Measurements from ENCODE around the gene SMIM28.
"Not testable (repeated sequence)": the region's sequence is repeated elsewhere in the genome, so short reads cannot be mapped to it uniquely, and the experiment has no call there.

SMIM28 gene

GRCh38 chr6:138346302-138347195, 31.2 kb upstream of the SMIM28 start:
- TF ChIP-seq CTCF (IDR thresholded peaks at IDR 0.05; ENCODE audit: low read depth, low read length, missing control alignments): no peak
- no peak for DNase-seq (ENCODE audit: low read depth)
- H3K4me3 ChIP-seq (ENCODE audit: low read depth, low read length): no peak overlapping the region

- no peak overlapping the region for H3K4me3 ChIP-seq (ENCODE audit: low read depth, low read length)
- TF ChIP-seq CTCF (IDR thresholded peaks at IDR 0.05; ENCODE audit: low read depth, low read length, missing control alignments): no peak
- DNase-seq (ENCODE audit: low read depth): no peak
Observed at GRCh38 chr6:138347864-138348263, 29.8 kb upstream of the SMIM28 start.

- no peak for TF ChIP-seq CTCF (IDR thresholded peaks at IDR 0.05; ENCODE audit: low read depth, low read length, missing control alignments)
- no peak overlapping the region for H3K4me3 ChIP-seq (ENCODE audit: low read depth, low read length)
- no peak for DNase-seq (ENCODE audit: low read depth)
Observed at GRCh38 chr6:138349891-138350290, 27.8 kb upstream of the SMIM28 start.

DNA sequence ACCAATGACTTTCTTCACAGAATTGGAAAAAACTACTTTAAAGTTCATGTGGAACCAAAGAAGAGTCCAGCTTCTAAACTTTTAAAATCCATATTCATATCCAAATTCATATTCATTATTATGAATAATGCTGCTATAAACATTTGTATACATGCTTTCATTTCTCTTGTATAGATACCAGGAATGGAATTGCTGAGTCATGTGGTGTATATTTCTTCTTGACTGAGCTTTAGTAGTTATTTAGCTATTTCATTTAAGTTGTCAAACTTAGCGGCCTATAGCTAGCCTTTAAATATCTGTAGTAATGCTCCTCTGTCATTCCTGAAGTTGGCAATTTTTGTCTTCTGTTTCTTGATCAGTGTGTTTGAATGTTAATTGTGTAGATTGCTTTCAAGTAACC, 19.8 kb upstream of the SMIM28 start:
- no peak for TF ChIP-seq CTCF (IDR thresholded peaks at IDR 0.05; ENCODE audit: low read depth, low read length, missing control alignments)
- no peak overlapping the region for H3K4me3 ChIP-seq (ENCODE audit: low read depth, low read length)
- no peak for DNase-seq (ENCODE audit: low read depth)

- H3K4me3 ChIP-seq (ENCODE audit: low read depth, low read length); DNase-seq (ENCODE audit: low read depth): not testable (repeated sequence)
Observed at GRCh38 chr6:138368684-138369083, 9.0 kb upstream of the SMIM28 start.

DNA sequence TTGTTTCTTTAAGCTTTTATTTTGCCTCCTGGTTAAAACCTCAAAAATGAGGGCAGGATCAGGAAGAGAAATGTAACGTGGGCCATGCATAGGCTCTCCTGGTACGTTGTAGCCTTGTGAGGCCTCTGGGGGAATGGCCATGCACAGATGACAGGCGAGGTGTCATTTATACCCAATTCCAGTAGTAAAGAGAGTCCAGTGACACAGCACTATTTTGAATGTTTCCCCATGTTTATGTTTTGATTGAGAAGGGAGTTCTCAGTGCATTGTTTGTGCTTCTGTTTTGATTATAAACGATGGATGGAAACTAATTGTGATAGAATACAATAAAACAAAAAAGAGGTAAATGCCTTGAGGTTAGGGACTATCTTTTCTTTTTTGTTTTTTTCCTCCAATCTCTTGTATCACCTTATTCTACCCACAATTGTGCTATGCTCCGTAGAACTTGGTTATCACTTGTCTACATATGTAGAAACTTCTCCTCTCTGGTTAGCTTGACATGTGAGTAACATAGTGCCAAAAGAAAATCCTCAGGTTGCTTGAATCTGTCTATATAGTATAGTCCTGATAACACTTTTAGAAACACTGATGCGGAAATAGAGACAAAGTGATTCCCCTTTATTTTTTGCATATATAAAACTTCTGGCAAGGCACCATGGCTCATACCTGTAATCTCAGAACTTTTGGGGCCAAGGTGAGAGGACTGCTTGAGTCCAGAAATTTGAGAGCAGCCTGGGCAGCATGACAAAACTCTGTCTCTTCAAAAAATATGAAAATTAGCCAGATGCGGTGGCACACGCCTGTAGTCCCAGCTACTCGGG, 6.9 kb upstream of the SMIM28 start:
- no peak for DNase-seq (ENCODE audit: low read depth)

More for the DNA sequence above, 6.9 kb upstream of the SMIM28 start:
- no peak for TF ChIP-seq CTCF (IDR thresholded peaks at IDR 0.05; ENCODE audit: low read depth, low read length, missing control alignments)
- H3K4me3 ChIP-seq (ENCODE audit: low read depth, low read length): no peak overlapping the region

Measured in GM12864 (cell line).